CD4-positive, alpha-beta T cell (primary cell): ENCODE data around the gene TAS1R3. TPM values are rescaled to one million over a fixed set of nuclear protein-coding genes. Genes with fewer than 3 reads are reported as not detected.
A peak's percentile ranks its signal among the peaks of the same experiment; 100 is the strongest.

ENCODE experiments used
- ATAC-seq: fragments of 200-7000 bp; cut with Tn5 transposase; one replicate; pipeline ENCODE4 v1.10.0; 2022; ENCODE audit warnings: mild to moderate bottlenecking; ENCODE audit not compliant: poor library complexity
- CTCF ChIA-PET: fragments of 350-600 bp; sonication (Branson Sonifier 250); formaldehyde crosslinking; loops from one replicate; lab custom pipeline; 2021; ENCODE audit warnings: antibody characterized with exemption, inconsistent platforms; lab: Charles Lee
- POLR2A ChIA-PET: fragments of 350-600 bp; sonication (Branson Sonifier 250); formaldehyde crosslinking; loops from one replicate; lab custom pipeline; 2021; ENCODE audit warnings: antibody characterized with exemption, inconsistent platforms; lab: Charles Lee
- DNase-seq, 14 experiments: peaks; one replicate each; pipeline ENCODE4 v3.0.0-alpha.2; 2013 to 2020; ENCODE audit warnings: mixed read lengths in 2 of 14
- H3K27ac ChIP-seq, 2 donors: one replicate each; pipeline versions ENCODE4 v1.5.1 to v1.7.0; 2013; ENCODE audit warnings: low read length in 2 of 2, low read depth in 1 of 2, mild to moderate bottlenecking in 1 of 2
- H3K27me3 ChIP-seq, 2 experiments: 1 replicate in 1 of 2; 2 replicates in 1 of 2; pipeline versions ENCODE4 v1.6.1 to v1.7.0; 2013; ENCODE audit warnings: low read length in 2 of 2, control low read depth in 1 of 2, mild to moderate bottlenecking in 1 of 2, moderate library complexity in 1 of 2; ENCODE audit not compliant: insufficient read depth in 2 of 2, control insufficient read depth in 1 of 2
- H3K36me3 ChIP-seq: one replicate; pipeline ENCODE4 v1.6.1; 2013; ENCODE audit warnings: low read length, control low read depth; ENCODE audit not compliant: insufficient read depth
- H3K4me1 ChIP-seq: one replicate; pipeline ENCODE4 v1.6.1; 2013; ENCODE audit warnings: low read length, control low read depth; ENCODE audit not compliant: insufficient read depth
- H3K4me3 ChIP-seq: one replicate; pipeline ENCODE4 v1.5.1; 2013; ENCODE audit warnings: mild to moderate bottlenecking, low read length, moderate library complexity
- H3K9me3 ChIP-seq, 2 experiments: 1 replicate in 1 of 2; 2 replicates in 1 of 2; pipeline versions ENCODE4 v1.6.1 to v1.7.0; 2013; ENCODE audit warnings: low read length in 2 of 2, mild to moderate bottlenecking in 2 of 2, control low read depth in 1 of 2, moderate library complexity in 1 of 2; ENCODE audit not compliant: control insufficient read depth in 1 of 2, insufficient read depth in 1 of 2
- H3K27ac Mint-ChIP-seq: one replicate; pipeline ENCODE4 v1.8.0; 2020; ENCODE audit warnings: mixed read lengths
- H3K27me3 Mint-ChIP-seq: one replicate; pipeline ENCODE4 v1.8.0; 2021; ENCODE audit warnings: mixed read lengths
- H3K36me3 Mint-ChIP-seq: one replicate; pipeline ENCODE4 v1.8.0; 2021; ENCODE audit warnings: low read depth, mixed read lengths
- H3K4me1 Mint-ChIP-seq: one replicate; pipeline ENCODE4 v1.8.0; 2021; ENCODE audit warnings: low read depth, mixed read lengths
- H3K4me3 Mint-ChIP-seq: one replicate; pipeline ENCODE4 v1.8.0; 2020; ENCODE audit warnings: mild to moderate bottlenecking, mixed read lengths
- H3K9me3 Mint-ChIP-seq: one replicate; pipeline ENCODE4 v1.8.0; 2020; ENCODE audit warnings: mixed read lengths
- CTCF ChIP-seq: fragments of 200-600 bp; IDR thresholded peaks from one replicate; pipeline ENCODE4 v1.8.0; 2022; ENCODE audit warnings: antibody characterized with exemption, mild to moderate bottlenecking
- intact Hi-C, 2 experiments: fragments of 100-400 bp; cut with DNase I in 1 of 2; cut with micrococcal nuclease in 1 of 2; formaldehyde crosslinking; loops; one replicate each; pipeline versions ENCODE4 v1.15.1 to v1.9.0; 2023 to 2025; cut with DNase I, micrococcal nuclease
- total RNA-seq, 174 experiments: library from RNA in 2 of 174; stranded (reverse) in 2 of 174; gene quantifications; one replicate each; pipeline ENCODE4 v1.2.3 and lab custom pipeline; 2021 to 2026

The TAS1R3 gene
- total RNA-seq, 2 experiments from 2014 or later: 3.3 to 3.4 TPM

- DNase-seq (peak; percentile 64 to 84 (median 73)), ATAC-seq (peak; percentile 26)
- CTCF ChIA-PET: interaction anchor here (0.6 to 1.8 kb wide), 7 partner anchors 18 to 241 kb away, joined by 3 to 10 read pairs (median 3); partner anchors contain the start of gene CCNL2
- peaks cover 10% of the 10 kb centered on the region for H3K36me3 Mint-ChIP-seq
- intact Hi-C loops: loop anchor here (1.0 to 10.0 kb wide), 6 partner anchors 17 to 339 kb away; partner anchors contain the start of genes ACAP3 (in 1 of the 2), DVL1 (in 1 of the 2) and PUSL1 (in 1 of the 2)
- Histone ChIP-seq H3K27me3 (no peaks in the 10 kb centered on the region), H3K4me1 (peaks cover 54% of the 10 kb centered on the region), H3K27ac (peak overlapping the region in 1 of 2 donors; percentile 59), H3K36me3 (peaks cover 4% of the 10 kb centered on the region), H3K4me3 (peak overlapping the region; percentile 45), H3K9me3 (peaks cover 0 to 6% of the 10 kb centered on the region in 2 experiments)
- H3K4me1 Mint-ChIP-seq: peaks cover 43% of the 10 kb centered on the region
- H3K9me3 Mint-ChIP-seq: no peaks in the 10 kb centered on the region
- POLR2A ChIA-PET: interaction anchor here (0.7 to 4.1 kb wide), 6 partner anchors 18 to 408 kb away, joined by 3 to 23 read pairs (median 5); partner anchors contain the start of genes CCNL2 and DVL1
- H3K27me3 Mint-ChIP-seq: no peaks in the 10 kb centered on the region
- TF ChIP-seq CTCF: peak; percentile 93
- H3K27ac Mint-ChIP-seq: peak overlapping the region; percentile 88
- H3K4me3 Mint-ChIP-seq: peak overlapping the region; percentile 80
These were observed 40.9 kb downstream of the TAS1R3 start for GRCh38 chr1:1371746-1372711.

DNA sequence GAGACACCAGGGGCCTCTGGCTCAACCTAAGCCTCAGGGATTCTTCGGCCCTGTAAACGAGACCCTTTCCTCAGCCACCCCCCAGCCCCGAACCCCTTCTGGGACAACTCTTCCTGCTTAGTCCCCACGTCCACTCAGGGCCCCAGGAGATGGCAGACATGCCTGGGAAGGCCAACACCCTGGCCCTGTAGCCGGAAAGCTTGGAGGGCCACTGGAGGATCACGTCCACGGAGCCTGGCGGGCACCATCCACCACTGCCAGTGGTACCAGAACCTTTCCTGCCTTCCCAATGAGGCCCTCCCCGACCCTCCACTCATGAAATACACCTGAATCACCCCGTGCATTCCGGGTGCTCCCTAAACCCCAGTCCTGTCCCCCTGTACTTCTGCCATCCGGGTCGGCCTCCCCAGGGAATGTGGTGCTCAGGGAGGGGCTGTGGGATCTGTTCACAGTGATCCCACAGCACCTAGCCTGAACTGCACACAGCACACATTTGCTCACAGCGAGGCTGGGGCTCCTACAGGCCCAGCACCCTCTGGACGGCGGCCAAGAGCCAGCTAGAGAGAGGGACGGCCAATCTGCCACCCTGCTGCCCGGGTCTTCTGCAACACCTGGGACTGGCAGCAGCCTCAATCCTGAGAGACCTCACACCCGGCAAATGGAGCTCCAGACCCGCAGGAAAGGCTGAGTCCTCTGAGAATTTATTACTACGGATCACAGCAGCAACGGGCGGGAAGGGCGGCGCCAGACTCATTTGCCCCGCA, 42.2 kb downstream of the TAS1R3 start:
- ChIA-PET CTCF (interaction anchor here (0.8 kb wide), 1 partner anchor 25 kb away, joined by 3 read pairs; no protein-coding TSS in a partner anchor), POLR2A (interaction anchor here (2.3 to 4.1 kb wide), 3 partner anchors 19 to 27 kb away, joined by 11 to 23 read pairs (median 12); partner anchors contain the start of gene CCNL2)
- no peak overlapping the region for H3K27ac ChIP-seq
- DNase-seq: peak in 1 of 14 experiments; percentile 41
- no peak for ATAC-seq
- H3K9me3 ChIP-seq: no peaks in the 10 kb centered on the region
- peaks cover 4% of the 10 kb centered on the region for H3K36me3 ChIP-seq
- H3K4me1 ChIP-seq: peaks cover 54% of the 10 kb centered on the region
- Mint-ChIP-seq H3K9me3 (no peaks in the 10 kb centered on the region), H3K4me1 (peaks cover 41% of the 10 kb centered on the region), H3K27me3 (no peaks in the 10 kb centered on the region), H3K4me3 (peak overlapping the region; percentile 88), H3K27ac (peak overlapping the region; percentile 91), H3K36me3 (peaks cover 10% of the 10 kb centered on the region)
- no peak overlapping the region for H3K4me3 ChIP-seq
- intact Hi-C loops: loop anchor here (2.0 to 10.0 kb wide), 2 partner anchors 68 kb away; partner anchors contain the start of genes ACAP3 (in 1 of the 2) and PUSL1 (in 1 of the 2)
- TF ChIP-seq CTCF: no peak
- no peaks in the 10 kb centered on the region for H3K27me3 ChIP-seq
